ENCODE data around the gene PKNOX2. TPM values are rescaled to one million over a fixed set of nuclear protein-coding genes. Genes with fewer than 3 reads are reported as not detected.

The PKNOX2 gene
- total RNA-seq, 1 experiment from 2014 or later, result not detected

- intact Hi-C loops (cut with micrococcal nuclease; ENCODE audit: unreplicated experiment), result loop anchor here (10.0 kb wide), 1 partner anchor 220 kb away; the partner anchor contains the start of gene FEZ1
- H3K4me3 ChIP-seq (ENCODE audit: low read depth, low read length), result no peak overlapping the region
- H3K36me3 ChIP-seq (ENCODE audit: control insufficient read depth, insufficient read depth, low read length), result no peaks in the 10 kb centered on the region
- TF ChIP-seq, protein P1, sequence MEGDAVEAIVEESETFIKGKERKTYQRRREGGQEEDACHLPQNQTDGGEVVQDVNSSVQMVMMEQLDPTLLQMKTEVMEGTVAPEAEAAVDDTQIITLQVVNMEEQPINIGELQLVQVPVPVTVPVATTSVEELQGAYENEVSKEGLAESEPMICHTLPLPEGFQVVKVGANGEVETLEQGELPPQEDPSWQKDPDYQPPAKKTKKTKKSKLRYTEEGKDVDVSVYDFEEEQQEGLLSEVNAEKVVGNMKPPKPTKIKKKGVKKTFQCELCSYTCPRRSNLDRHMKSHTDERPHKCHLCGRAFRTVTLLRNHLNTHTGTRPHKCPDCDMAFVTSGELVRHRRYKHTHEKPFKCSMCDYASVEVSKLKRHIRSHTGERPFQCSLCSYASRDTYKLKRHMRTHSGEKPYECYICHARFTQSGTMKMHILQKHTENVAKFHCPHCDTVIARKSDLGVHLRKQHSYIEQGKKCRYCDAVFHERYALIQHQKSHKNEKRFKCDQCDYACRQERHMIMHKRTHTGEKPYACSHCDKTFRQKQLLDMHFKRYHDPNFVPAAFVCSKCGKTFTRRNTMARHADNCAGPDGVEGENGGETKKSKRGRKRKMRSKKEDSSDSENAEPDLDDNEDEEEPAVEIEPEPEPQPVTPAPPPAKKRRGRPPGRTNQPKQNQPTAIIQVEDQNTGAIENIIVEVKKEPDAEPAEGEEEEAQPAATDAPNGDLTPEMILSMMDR (IDR thresholded peaks at IDR 0.05; ENCODE audit: insufficient read depth in 1 of 2, low read depth in 1 of 2, low read length in 1 of 2, severe bottlenecking in 1 of 2, unreplicated experiment in 1 of 2), result no peak
- no peaks in the 10 kb centered on the region for H3K9me3 ChIP-seq
- CTCF ChIA-PET, result no interaction called here
- no TSS peak for BruUV-seq (replicated peaks)
- DNase-seq, result no peak
- H3K36me3 Mint-ChIP-seq (ENCODE audit: insufficient read depth, unreplicated experiment), result no peaks in the 10 kb centered on the region
- peaks cover 1% of the 10 kb centered on the region; the same call in 1 of the 2 replicates for H3K27me3 ChIP-seq (replicated peaks; ENCODE audit: control insufficient read depth, insufficient read depth, low read length)
- peaks cover 20% of the 10 kb centered on the region for H3K27me3 Mint-ChIP-seq (ENCODE audit: insufficient read depth, unreplicated experiment)
- no peaks in the 10 kb centered on the region for H3K9me3 Mint-ChIP-seq (ENCODE audit: unreplicated experiment)
- H3K27ac Mint-ChIP-seq (ENCODE audit: unreplicated experiment), result no peak overlapping the region
- H3K4me1 Mint-ChIP-seq (ENCODE audit: low read depth, unreplicated experiment), result no peaks in the 10 kb centered on the region
- POLR2A ChIA-PET, result no interaction called here
- H3K4me3 Mint-ChIP-seq (ENCODE audit: unreplicated experiment), result no peak overlapping the region
- H3K4me1 ChIP-seq, result no peaks in the 10 kb centered on the region
These were observed 109.8 kb downstream of the PKNOX2 start for GRCh38 chr11:125274309-125274708.

- POLR2A ChIA-PET, result no interaction called here
- BruUV-seq (replicated peaks), result no TSS peak
- peaks cover 1% of the 10 kb centered on the region; the same call in 1 of the 2 replicates for H3K27me3 ChIP-seq (replicated peaks; ENCODE audit: control insufficient read depth, insufficient read depth, low read length)
- H3K4me3 ChIP-seq (ENCODE audit: low read depth, low read length), result no peak overlapping the region
- intact Hi-C loops (cut with micrococcal nuclease; ENCODE audit: unreplicated experiment), result loop anchor here (10.0 kb wide), 1 partner anchor 220 kb away; the partner anchor contains the start of gene FEZ1
- H3K27ac Mint-ChIP-seq (ENCODE audit: unreplicated experiment), result no peak overlapping the region
- no peaks in the 10 kb centered on the region for H3K4me1 ChIP-seq
- DNase-seq, result no peak
- H3K4me1 Mint-ChIP-seq (ENCODE audit: low read depth, unreplicated experiment), result no peaks in the 10 kb centered on the region
- H3K4me3 Mint-ChIP-seq (ENCODE audit: unreplicated experiment), result no peak overlapping the region
- H3K9me3 ChIP-seq, result no peaks in the 10 kb centered on the region
- H3K36me3 ChIP-seq (ENCODE audit: control insufficient read depth, insufficient read depth, low read length), result no peaks in the 10 kb centered on the region
- peaks cover 17% of the 10 kb centered on the region for H3K27me3 Mint-ChIP-seq (ENCODE audit: insufficient read depth, unreplicated experiment)
- TF ChIP-seq, protein P1 (IDR thresholded peaks at IDR 0.05; ENCODE audit: insufficient read depth in 1 of 2, low read depth in 1 of 2, low read length in 1 of 2, severe bottlenecking in 1 of 2, unreplicated experiment in 1 of 2), result no peak
- no peaks in the 10 kb centered on the region for H3K36me3 Mint-ChIP-seq (ENCODE audit: insufficient read depth, unreplicated experiment)
- CTCF ChIA-PET, result no interaction called here
- H3K9me3 Mint-ChIP-seq (ENCODE audit: unreplicated experiment), result no peaks in the 10 kb centered on the region
These were observed 110.2 kb downstream of the PKNOX2 start for GRCh38 chr11:125274774-125275173.

GRCh38 chr11:125275905-125276618 lies 111.5 kb downstream of the PKNOX2 start:
- TF ChIP-seq, protein P1 (IDR thresholded peaks at IDR 0.05; ENCODE audit: insufficient read depth in 1 of 2, low read depth in 1 of 2, low read length in 1 of 2, severe bottlenecking in 1 of 2, unreplicated experiment in 1 of 2), result no peak
- no peak overlapping the region for H3K27ac Mint-ChIP-seq (ENCODE audit: unreplicated experiment)
- H3K27me3 Mint-ChIP-seq (ENCODE audit: insufficient read depth, unreplicated experiment), result peaks cover 17% of the 10 kb centered on the region
- intact Hi-C loops (cut with micrococcal nuclease; ENCODE audit: unreplicated experiment), result loop anchor here (10.0 kb wide), 1 partner anchor 219 kb away; the partner anchor contains the start of gene FEZ1
- no peaks in the 10 kb centered on the region for H3K4me1 ChIP-seq
- no peak for DNase-seq
- H3K9me3 Mint-ChIP-seq (ENCODE audit: unreplicated experiment), result no peaks in the 10 kb centered on the region
- H3K27me3 ChIP-seq (replicated peaks; ENCODE audit: control insufficient read depth, insufficient read depth, low read length), result peaks cover 1% of the 10 kb centered on the region; the same call in 1 of the 2 replicates
- ChIA-PET CTCF (no interaction called here), POLR2A (no interaction called here)
- BruUV-seq (replicated peaks), result no TSS peak
- H3K9me3 ChIP-seq, result no peaks in the 10 kb centered on the region
- no peaks in the 10 kb centered on the region for H3K36me3 ChIP-seq (ENCODE audit: control insufficient read depth, insufficient read depth, low read length)
- H3K4me3 Mint-ChIP-seq (ENCODE audit: unreplicated experiment), result no peak overlapping the region
- no peaks in the 10 kb centered on the region for H3K36me3 Mint-ChIP-seq (ENCODE audit: insufficient read depth, unreplicated experiment)
- no peaks in the 10 kb centered on the region for H3K4me1 Mint-ChIP-seq (ENCODE audit: low read depth, unreplicated experiment)
- H3K4me3 ChIP-seq (ENCODE audit: low read depth, low read length), result no peak overlapping the region

Data from Caco-2 (cell line).